ENCODE measurements around the gene TACC3.

Gene TACC3

DNA sequence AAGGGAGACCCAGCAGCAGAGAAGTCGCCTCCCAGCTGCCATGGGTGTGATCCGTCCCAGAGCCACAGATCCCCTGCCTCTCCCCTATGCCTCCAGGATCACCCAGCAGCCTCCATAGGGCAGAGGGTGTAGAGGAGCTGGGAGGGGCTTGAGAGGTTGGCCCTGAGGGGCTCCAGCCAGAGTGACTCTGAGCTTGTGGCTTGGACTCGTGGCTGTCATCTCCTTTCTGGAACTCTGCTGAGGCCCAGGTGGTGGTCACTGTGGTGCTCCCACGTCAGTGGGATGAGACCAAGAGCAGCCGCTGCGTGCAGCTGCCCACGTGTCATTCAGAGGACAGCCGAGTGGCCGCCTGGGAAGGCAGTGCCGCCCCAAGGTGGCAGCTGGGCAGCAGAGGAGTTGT is 4.2 kb downstream of the TACC3 start:
- DNase-seq: no peak

DNA sequence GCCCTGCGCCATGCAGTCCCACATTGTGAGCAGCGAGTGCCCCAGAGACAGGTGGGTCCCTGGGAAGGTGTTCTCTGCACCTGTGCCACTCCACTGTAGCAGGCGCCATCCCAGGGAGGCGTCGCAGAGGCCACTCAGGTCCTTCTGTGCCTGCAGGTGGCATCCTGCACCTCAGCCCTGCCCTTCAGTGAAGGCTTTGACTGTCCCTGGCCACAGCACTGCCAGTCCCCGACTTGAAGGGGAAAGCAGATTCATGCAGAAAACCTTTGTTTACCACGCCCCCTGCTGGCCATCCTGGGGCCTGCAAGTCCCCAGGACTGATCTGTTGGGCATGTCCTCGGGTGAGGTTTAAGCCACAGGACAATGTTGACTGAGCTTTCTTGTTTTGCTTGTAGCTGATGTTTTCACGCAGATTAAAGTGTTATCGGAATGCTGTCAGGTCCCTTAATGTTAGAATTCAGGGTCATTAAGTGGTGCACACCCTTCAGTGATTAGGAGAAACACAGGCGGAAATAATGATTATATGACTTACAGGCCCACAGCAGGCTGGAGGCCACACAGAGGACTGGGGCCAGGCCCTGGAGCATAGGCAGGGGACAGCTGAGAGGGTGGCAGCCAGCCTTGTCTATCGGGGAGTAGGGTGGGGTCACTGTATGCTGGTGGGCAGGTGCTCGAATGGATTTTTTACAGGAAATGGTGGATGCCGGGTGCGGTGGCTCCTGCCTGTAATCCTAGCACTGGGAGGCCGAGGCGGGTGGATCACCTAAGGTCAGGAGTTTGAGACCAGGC is 5.0 kb downstream of the TACC3 start:
- DNase-seq: peak; percentile 91

DNA sequence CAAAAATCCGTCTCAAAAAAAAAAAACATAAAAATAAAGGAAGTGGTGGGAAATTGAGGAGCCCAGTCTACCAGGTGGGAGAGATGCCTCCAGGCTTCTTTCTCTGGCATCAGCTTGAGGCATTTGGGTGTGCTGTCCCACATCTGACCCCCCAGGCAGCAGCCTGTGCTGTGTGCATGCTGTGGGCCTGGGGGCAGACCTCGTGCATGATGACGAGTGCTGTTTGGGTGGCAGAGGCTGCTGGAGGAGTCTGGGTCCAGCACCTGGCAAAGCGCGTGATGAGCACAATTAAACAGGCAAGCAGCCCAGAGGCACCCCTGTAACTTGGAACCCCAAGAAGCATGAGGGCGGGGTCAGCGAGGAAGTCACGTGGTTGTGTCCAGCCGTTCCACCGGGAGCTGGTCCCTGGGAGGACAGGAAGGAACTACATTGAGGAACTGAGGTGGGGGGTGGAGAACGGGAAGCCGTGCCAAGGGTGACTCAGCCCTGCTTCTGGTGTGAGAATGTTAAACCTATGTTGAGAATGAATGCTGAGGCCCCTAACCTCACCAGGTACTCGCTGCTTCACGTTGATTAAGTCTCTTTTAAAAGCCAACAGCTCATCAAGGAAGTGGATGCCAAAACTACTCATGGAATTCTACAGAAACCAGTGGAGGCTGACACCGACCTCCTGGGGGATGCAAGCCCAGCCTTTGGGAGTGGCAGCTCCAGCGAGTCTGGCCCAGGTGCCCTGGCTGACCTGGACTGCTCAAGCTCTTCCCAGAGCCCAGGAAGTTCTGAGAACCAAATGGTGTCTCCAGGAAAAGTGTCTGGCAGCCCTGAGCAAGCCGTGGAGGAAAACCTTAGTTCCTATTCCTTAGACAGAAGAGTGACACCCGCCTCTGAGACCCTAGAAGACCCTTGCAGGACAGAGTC is 6.1 kb downstream of the TACC3 start:
- DNase-seq: no peak

DNA sequence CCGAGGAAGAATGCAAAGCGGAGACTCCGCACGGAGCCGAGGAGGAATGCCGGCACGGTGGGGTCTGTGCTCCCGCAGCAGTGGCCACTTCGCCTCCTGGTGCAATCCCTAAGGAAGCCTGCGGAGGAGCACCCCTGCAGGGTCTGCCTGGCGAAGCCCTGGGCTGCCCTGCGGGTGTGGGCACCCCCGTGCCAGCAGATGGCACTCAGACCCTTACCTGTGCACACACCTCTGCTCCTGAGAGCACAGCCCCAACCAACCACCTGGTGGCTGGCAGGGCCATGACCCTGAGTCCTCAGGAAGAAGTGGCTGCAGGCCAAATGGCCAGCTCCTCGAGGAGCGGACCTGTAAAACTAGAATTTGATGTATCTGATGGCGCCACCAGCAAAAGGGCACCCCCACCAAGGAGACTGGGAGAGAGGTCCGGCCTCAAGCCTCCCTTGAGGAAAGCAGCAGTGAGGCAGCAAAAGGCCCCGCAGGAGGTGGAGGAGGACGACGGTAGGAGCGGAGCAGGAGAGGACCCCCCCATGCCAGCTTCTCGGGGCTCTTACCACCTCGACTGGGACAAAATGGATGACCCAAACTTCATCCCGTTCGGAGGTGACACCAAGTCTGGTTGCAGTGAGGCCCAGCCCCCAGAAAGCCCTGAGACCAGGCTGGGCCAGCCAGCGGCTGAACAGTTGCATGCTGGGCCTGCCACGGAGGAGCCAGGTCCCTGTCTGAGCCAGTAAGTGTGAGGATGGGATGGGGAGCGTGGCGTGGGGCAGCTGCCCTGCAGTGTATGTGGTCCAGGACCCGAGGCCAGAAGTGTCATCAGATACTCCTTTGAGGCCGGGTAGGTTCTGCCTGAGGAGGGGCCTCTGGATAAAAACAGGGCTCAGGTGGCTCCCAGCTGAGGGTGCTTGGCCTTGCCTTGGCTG is 7.0 kb downstream of the TACC3 start:
- no peak for DNase-seq

DNA sequence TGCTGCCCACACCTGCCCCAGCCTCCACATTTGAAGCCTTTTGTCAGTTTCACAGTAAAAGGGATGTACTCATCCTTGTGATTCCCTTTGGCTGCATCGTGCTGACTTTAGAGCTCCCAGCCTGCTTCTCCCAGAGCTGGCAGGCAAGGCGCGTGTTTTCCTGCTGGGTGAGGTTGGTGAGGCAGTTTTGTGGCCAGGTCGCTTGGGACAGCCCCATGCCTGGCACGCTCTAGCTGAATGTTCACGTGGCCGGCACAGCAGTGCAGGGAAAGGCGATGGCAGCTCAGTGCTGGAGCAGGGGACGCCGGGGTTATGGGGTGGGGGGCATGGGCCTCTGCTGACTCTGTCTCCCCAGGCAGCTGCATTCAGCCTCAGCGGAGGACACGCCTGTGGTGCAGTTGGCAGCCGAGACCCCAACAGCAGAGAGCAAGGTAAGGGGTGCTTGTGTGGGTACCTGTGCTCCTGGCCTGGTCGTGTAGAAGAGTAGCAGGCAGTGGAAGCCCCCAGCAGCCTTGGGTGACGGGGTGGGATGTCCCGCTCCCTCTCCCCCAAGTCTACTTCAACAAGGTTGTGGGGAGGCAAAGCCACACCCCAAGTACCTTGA is 9.3 kb downstream of the TACC3 start:
- no peak for DNase-seq

DNA sequence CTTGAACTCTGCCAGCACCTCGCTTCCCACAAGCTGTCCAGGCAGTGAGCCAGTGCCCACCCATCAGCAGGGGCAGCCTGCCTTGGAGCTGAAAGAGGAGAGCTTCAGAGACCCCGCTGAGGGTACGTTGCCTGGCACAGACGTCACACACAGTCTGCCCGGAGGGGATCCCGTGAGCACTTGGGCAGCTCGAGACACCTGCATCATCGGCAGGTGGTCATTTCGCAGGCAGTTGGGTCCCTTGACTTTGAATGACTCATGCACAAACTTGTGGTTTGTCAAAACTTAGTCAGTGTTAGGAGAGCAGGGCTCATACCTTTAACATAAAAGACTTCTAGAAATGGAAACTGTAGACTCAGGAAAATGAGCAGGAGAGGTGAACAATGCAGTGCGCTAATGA is 9.9 kb downstream of the TACC3 start:
- peak; percentile 62 for DNase-seq

DNA sequence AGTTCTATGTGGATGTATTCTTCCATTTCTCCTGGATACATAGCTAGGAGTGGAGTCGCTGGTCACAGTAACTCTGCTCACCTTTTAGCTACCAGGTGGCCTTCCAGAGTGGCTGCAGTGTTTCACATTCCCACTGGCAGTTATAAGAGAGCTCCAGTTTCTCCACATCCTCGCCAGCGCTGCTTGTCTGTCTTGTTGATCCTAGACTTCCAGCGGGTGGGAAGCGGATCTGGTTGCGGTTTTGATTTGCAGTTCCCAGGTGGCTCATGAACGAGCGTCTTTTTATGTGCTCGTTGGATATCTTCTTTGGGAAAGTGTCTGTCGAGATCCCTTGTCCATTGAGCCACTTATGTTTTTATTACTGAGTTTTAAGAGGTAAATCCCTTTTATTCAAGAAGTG is 11.6 kb downstream of the TACC3 start:
- no peak for DNase-seq

DNA sequence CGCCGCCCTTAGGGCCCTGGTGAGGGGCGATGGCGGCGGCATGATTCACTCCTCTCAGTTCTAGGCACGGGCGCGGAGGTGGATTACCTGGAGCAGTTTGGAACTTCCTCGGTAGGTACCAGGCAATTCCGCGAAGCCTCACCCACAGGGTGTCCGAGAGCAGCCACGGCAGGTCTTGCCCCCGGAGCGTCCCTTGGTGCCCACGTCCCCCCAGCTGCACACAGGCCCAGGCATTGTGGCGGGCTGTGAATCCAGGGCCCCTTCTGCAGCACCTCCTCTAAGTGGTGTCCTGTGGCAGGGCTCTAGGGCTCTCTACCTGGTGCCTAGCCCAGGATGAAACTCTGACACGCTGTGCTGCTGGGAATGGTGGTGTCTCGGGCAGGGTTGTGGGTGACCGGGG is 13.9 kb downstream of the TACC3 start:
- DNase-seq: no peak

DNA sequence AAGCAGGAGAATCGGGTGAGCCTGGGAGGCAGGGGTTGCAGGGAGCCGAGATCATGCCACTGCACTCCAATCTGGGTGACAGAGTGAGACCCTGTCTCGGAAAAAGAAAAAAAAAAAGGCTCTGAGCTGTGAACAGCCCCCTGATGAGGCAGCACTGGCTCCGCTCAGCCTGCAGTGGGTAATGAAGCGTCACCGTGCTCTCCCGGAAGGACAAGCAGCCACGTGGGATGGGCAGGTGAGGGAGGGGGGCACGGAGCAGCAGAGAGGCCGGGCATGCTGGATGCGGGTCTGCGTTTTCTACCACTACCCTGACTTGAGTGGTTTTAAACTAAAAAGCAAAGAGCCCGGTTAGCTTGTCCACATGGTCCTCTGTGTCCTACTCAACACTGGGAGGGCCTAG is 15.5 kb downstream of the TACC3 start:
- no peak for DNase-seq

DNA sequence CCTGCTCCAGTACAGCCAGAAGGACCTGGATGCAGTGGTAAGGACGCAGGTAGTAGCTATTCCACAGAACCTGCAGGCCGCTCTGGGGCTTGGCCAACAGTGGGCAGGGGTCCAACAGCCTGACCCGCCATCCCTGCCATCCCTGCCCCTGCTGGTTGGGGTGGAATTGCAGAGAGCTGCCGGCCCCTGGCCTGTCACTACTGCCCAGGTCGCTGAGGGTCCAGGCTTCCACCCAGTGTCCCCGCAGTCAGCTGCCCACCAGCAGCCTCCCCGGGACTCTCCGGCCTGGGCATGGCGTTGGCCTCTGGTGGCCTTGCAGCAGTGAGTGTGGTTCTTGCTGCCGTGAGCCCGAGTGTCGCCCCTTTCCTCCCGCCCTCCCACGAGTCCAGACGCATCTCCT is 16.3 kb downstream of the TACC3 start:
- no peak for DNase-seq

DNA sequence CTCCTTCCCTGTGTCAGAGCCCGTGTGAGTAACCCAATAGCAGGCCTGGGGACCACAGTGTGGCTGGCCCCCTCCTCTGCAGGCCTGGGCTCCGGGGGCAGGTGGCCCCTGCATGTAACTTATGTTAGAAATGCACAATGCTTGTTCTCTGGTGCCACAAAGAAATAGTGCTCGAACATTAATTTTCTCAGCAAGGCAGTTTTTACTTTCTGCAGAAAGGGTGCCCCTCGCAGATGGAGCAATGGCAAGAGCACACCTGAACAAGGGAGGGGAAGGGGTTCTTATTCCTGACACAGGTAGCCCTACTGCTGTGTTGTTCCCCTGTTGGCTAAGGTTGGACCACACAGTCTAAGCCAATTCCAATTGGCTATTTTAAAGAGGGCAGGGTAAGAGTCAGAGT is 17.1 kb downstream of the TACC3 start:
- no peak for DNase-seq

DNA sequence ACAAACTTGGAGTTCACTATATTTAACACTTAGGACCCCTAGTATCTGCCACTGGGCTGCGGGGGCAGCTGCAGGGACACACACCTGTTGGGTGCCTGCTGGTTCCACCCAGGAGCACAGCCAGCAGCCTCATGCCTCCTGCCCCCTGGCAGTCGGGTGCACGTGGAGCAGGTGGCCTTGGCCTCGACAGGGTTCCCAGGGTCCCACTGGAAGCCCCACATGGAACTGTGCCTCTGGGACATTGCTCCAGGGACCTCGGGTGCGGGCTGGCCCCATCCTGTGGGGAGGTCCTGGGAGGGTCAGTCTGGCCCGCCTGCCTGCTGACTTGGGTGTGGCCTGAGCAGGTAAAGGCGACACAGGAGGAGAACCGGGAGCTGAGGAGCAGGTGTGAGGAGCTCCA is 18.0 kb downstream of the TACC3 start:
- no peak for DNase-seq

DNA sequence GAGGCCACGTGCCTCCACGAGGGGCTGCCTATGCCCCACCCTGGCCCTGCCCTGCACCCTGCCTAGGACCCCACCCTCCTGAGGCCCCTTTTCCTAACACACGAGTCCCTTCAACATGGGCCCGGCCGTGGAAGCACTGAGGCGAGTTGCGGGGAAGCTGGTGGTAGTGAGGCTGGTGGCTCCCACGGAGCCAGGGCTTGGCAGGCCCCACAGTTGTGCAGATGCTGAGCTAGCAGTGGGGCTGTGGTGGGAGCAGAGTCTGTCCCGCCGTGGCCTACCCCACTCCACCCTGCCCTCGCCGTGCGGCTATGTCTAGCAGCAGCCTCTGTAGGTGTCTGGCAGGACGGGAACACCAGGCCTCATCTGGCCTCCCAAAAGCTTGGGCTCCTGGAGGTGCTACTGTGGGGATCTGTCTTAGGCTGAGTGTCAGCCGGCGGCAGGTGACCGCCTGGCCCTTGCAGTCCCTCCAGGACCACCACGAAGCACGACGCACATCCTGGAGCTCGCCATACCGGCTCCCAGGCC is 18.8 kb downstream of the TACC3 start:
- no peak for DNase-seq

DNA sequence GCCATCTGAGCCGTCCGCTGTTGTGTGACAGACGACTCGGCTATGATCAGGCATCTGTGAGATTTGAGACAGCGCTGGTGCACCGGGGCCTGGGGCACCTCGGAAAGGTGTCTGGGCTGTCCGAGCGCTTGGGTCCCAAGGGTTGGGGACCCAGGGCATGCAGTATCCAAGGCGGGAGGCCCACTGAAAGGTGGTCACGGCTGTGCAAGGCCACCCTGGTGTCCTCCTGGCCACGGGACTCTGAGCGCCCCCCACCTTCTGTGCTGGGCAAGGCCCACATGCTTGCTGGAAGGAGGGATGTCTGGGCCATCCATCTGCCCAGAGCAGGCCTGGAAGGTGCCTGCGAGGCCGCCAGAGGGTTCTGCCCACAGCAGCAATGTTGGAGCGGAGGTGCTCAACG is 19.9 kb downstream of the TACC3 start:
- no peak for DNase-seq

DNA sequence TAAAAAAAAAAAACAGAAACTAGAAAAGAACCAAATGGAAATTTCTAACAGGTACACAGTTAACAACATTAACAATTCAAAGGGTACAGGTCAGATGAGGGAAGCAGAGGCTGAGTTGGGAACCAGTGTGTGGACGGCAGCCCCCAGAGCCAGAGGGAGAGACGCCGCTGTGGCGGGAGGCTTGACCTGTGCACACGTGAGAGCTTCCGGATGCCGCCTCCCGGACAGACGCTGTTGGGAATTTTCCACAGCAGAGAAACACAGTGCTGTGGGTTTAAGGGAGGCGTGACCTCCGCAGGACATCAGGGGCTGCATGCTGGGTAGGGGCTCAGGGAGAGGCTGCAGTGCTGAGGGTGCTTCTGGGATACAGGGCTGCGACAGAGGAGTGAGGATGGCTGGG is 22.2 kb downstream of the TACC3 start:
- no peak for DNase-seq

DNA sequence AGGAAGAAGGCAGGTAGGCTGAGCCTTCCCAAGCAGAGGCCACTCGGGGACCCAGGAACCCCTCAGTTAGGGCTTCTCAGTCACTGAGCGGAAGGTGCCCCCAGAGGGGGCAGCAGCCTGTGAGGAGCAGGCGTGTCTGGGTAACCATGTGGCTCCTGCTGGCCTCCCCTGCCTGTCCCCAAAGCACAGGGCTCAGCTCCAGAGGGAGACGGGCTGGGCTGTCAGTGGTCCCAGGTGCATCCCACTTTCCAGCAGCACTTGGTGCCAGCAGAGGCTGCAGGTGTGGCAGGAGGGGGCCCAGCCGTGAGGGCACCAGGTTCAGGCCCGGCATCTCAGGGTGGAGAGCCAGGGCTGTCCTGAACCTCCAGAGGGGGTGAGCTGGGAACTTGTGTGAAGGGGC is 22.7 kb downstream of the TACC3 start:
- no peak for DNase-seq

DNA sequence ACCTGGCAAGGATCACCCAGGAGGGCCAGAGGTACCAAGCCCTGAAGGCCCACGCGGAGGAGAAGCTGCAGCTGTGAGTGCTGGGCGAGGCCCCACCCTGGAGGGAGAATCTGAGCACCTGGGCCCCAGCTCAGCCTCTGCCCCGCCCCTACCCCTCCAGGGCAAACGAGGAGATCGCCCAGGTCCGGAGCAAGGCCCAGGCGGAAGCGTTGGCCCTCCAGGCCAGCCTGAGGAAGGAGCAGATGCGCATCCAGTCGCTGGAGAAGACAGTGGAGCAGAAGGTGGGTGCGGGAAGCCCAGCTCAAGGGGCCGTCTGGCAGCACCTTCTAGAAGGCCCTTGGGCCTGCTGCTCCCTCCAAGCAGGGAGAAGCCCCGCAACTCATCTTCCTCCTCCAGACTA is 23.2 kb downstream of the TACC3 start:
- no peak for DNase-seq

DNA sequence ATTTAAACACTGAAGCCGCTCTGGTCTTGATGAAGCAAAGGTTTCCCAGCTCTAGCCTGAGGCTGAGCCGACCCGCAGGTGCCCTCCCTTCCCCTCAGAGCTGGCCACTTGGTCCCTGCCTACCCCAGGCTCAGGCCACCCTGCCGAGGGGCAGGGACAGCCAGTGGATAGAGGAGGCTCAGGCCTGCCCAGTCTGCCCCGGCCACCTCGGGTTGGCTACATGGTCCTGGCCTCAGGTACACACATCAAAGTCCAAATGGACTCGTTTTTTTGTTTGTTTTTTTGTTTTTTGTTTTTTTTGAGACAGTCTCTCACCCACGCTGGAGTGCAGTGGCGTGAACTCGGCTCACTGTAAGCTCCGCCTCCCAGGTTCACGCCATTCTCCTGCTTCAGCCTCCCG is 23.8 kb downstream of the TACC3 start:
- DNase-seq: no peak

DNA sequence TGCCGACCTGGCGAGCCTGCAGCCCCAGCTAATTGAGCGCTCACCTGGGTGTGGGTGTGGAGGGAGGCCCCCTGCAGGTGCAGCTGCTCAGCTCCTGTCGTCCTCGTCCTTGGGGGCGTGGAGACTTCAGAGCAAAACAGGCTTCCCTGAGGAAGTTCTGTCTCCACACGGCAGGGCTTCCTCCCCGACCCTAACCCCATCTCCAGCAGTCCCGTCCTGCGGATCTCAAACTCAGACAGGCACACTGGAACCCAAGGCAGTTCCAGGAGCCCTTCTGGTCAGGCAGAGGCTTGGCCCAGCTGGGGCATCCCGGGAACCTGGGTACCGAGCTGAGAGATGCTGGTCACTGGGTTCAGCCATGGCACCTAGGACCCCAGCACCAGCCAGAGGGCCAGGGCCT is 24.4 kb downstream of the TACC3 start:
- DNase-seq: no peak

DNA sequence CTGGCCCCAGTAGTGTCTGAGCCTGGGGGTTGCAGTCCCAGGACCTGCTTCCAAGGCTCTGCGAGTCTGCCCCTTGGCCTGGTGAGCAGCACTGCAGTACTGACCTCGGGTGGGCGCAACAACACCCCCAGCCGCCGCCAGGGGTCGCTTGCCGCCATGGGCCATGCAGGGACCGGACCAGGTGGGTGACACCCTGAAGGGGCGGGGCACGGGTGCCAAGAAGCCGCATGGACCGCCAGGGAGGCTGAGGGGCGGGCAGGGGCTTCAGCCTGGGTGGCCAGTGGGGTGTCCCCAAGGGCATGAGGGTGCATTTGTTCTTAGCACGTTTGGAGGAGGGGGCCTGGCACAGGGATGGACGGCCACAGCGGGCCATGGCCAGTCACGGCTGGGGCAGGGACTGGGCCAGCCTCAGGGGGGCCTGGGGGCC is 25.0 kb downstream of the TACC3 start:
- peak; percentile 89 for DNase-seq

DNA sequence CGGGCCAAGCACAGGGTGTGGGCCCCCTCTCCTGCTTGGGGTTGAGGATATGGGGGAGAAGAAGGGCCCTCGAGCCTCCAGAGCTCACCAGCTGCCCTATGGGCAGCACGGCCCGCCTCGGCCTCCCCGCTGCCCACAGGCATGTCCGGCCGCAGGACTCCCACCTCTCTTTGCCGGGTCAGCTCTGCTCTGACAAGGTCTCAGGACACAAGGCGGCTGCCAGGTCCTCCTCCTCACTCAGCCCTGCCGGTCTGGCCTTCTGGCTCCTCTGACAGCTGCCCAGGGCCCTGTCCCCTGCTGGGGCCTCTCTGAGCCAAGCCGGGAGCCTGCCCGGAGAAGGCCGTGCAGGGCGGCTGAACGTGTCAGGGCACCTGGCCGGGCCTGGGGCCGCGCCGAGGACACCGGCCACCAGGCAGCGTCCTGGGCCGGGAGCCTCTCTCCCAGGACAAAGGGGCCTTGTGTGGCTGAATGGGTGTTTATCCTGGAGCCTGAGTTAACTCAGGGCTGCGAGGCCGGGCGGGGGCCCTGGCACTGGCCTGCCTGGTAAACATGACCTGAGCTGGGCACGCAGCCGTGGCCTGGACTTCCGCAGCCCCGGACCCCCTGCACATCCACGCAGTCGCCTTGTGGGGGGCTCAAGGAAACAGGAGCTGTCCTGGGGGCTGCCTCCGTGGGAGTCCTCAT is 25.7 kb downstream of the TACC3 start:
- no peak for DNase-seq

DNA sequence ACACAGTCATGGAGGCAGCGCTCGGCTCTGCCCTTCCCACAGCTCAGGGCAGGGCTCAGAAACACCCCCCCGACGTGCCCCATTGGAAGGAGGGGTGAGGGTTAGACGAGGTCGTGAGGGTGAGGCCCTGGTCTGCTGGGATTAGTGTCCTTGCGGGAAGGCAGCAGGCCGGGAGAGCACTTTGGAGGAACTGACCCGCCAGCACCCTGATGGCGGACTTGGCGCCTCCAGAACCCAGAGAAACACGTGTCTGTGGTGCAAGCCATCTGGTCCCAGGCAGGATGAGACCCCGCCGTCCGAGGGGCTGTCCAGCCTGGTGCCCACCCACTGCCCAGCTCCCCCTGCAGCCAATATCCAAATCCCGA is 26.3 kb downstream of the TACC3 start:
- no peak for DNase-seq

Measured in activated CD4-positive, alpha-beta T cell treated with anti-CD3 and anti-CD28 coated beads, Interleukin-2, Interleukin-6, amounts not matched to agents 100 ng/mL and 50 ng/mL, durations not matched to agents 16 hours and 8 hours (primary cell).